GM18868 (cell line): ENCODE data around the gene DAPK2.
A peak's percentile ranks its signal among the peaks of the same experiment; 100 is the strongest.
"Not testable (repeated sequence)": the region's sequence is repeated elsewhere in the genome, so short reads cannot be mapped to it uniquely, and the experiment has no call there.

Experiments used
- ATAC-seq: cut with Tn5 transposase; IDR thresholded peaks from one replicate; pipeline ENCODE4 v1.9.1; 2021; ENCODE audit warnings: mild to moderate bottlenecking, moderate library complexity; ENCODE audit not compliant: unreplicated experiment

Gene DAPK2

DNA sequence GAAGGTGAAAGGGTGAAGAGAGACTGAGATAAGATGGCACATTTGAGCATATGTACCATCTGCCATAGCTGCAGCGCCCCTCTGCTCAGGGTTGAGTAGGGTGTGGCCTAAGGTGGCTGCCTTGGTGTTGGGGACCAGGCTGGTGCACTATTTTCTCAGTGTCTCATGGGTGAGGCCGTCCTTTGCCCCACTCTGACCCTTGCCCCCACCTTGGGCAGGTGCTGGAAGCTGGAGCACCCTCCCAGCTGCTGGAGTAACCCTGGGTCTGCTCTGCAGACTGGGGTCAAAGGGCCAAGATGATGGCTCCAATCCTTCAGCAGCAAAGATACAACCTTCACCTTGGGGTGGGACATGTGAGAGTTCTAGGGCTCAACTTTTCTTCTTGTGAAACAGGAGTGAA, 69.2 kb downstream of the DAPK2 start:
- ATAC-seq: no peak

DNA sequence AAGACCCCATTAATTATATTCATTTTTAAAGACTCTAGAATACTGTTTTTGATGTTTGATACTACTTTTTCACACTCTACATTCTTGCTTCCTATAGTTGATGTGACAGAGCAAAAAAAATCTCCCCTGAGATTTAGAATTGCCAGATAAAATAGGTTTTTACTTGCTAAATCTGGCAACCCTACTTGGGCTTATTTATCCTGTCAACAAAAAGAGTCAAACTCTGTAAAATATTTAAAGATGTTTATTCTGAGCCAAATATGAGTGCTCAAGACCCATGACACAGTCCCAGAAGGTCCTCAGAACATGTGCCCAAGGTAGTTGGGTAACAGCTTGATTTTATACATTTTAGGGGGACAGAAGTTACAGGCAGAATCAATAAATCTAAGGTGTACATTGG, 72.3 kb downstream of the DAPK2 start:
- ATAC-seq: no peak

DNA sequence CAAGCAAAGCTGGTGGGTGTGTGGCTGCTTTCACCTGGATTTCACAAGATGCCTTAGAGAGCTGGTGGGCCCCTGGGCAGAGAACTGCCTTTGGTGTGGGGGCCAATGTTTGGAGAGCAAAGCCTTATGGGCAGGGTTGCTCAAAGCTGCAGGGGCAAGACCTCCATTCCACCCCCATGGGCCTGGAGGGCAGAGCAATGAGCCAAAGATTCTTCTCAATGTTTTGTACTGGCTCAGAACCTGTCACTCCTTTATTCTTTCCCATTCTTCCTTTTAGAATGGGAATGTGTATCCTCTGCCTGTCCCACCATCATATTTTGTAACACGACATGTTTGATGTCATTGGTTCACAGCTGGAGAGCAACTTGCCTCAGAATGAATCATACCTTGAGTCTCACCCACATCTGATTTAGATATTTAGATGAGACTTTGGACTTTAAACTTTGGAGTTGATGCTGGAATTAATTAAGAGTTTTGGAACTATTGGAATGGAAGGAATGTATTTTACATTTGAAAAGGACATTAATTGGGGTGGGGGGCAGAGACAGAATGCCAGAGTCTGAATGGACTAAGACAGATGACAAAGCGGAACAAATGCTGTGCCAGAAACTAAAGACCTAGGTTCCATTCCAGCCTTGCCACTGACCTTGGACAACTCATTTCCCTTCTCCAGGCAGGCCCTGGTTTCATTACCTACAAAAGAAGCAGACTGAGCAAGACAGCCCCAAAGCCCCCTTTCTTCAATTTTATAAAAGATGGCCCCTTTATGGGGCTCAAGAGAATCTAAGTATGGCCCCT, 72.9 kb downstream of the DAPK2 start:
- ATAC-seq: no peak

DNA sequence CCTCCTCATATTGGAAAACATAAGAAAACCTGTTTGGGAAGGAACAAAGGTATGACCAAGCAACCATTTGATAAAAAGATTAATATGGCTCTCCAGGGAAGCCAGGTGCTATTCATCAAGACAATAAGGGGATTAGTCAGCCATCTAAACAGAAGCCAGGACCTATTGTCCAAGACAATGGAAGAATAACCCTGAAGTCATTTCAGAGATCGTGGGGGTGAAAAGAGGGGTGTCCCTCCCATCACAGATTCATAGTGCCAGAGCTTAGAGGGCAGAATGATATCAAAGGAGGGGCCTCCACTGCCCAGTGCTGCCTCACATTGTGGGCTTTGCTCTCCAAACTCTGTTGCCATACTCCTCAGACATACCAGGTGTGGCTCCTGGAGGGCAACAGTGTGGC, 73.5 kb downstream of the DAPK2 start:
- ATAC-seq: no peak

DNA sequence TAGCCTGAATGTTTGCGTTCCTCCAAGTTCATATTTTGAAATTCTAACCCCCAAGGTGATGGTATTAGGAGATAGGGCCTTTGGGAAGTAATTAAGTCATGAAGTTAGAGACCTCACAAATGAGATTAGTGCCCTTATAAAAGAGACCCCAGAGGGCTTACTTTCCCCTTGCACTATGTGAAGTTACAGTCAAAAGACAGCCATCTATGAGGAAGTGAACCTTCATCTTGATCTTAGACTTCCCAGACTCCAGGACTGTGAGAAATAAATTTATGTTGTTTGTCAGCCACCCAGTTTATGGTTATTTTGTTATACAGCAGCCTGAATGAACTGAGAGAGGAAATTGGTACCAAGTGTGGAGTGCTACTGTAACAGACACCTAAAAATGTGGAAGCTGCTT, 74.4 kb downstream of the DAPK2 start:
- no peak for ATAC-seq

DNA sequence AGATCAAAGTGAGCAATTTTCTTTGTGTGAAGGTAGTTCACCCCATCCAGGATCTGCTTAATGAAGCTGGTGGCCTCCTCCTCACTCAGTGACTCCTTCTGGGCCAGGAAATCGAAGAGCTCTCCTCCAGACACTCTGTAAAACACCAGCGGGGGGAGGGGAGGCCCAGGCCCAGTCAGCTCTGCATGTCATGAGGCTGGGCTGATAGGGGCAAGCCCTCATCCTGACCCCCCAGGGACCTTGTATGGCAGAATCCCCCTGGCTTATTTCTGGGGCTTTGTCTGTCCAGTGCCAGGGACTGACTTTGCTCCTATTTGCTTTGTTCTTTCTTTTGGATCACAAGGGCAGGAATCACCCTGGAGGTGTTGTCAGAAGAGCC, 74.9 kb downstream of the DAPK2 start:
- ATAC-seq: peak; percentile 32

DNA sequence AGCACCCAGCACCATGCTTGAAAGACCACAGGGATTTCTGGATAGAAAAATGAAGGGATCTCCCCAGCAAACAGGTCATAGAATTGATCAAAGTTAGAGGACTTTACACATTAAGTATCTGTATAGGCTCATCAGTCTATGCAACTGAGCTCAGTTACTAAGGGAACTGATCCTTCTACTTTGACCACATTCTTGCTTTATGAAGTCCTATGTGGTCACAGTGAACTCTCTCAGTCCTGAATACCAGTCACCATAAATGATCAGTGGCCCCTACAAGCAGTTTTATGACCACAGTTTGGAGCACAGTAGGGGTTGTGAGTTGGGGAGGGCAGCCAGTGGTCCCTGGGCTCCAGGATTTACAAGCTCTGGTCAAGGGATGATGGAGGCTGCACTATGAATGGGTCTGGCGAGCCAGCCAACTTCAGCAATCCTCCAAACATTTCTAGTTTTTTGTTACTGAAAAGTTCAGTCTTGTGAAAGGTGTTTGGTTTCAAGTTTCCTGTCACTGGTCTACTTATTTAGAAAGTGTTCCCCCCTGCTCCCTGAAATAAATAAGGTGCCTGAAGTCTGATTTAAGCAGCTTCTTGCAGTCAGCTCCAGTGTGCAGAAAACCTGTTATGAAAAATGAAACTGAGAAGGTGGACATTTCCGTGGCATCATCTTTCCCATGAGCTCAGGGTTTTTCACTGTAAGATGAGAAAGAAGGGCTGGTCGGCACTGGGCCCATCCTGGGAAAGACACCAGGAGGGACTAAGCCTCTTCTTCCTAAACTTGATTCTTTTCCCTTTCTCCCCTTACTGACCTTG, 75.5 kb downstream of the DAPK2 start:
- peak; percentile 92 for ATAC-seq

DNA sequence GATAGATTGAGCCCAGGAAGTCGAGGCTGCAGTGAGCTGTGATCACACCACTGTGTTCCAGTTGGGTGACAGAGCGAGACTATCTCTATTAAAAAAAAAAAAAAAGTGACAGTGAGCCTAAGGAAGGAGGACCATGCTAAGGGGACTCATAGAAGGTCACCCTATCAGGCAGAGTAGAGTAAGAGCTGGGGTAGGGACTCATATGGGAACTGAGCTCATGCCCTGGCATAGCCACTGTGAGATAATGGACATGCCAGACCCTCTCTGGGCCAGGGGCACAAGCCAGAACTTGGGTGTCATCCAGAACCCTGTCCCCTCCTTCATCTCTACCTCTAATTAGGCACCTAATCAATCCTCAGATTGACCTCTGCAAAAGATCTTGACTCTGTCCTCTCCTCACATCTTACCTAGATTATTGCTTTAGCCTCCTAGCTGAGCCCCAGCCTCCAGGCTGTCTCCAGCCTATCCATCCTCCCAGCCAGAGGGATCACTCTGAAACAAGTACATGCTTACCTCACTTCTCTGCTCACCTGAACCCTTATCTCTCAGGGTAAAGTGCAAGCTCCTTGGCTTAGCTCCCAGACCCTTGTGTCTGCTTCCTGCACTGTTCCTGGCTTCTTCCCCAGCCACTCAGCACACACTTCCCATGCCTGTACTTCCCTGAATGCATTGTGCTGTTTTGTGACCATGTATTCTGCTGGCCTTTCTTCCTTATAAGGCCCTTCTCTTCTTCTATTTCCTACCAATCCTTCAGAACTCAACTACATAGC, 76.4 kb downstream of the DAPK2 start:
- no peak for ATAC-seq

DNA sequence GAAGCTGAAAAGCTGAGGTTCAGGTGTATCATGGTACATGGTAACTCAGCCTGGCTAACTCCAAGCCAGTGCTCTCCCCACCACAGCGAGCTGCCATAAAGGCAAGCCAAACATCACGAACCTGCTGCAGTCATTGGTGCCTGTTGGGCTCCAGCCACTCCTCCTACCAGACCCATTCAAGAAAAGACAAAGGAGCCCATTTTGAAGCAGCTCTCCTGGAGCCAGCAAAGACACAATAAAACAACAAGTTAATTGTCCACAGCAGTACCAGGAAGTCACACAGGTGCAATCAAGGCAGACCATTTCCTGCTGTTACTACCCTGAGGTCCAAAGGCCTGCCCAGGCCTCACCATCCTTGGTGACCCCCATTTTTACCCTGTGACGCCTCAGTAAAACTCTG, 77.6 kb downstream of the DAPK2 start:
- no peak for ATAC-seq

DNA sequence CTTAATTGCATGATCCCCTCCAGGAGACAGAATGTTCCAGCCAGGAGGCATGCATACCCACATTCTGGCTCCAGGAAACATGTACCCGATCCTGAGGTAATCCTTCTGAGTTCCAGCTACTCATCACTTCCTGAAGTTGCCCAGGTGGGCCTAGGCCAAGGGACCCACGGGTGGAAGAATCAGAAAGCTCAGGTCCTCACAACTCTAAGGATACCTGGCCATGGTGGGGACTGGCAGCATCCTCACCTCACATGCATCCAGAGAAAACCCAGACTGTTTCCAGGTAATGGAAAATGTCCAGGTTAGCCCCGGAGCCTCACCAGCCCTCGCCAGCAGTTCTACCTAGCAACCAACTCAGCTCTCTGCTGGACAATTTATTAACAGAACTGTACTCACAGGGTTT, 78.2 kb downstream of the DAPK2 start:
- no peak for ATAC-seq

DNA sequence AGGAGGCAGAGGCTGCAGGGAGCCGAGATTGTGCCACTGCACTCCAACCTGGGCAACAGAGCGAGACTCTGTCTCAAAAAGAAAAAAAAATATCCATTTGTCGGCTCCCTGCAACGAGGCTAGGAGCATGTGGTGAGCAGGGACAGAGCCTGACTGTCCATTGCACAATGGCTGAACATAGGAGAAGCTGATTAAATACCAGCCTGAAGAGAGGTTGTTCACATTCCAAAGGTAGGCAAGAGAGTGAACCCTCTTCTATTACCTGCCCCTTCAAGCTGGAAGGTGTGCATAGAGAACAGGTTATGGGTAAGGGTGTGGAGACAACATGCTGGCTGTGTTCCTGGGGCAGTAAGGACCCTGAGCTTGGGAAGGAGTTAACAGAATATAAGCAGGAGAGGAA, 78.7 kb downstream of the DAPK2 start:
- ATAC-seq: no peak

DNA sequence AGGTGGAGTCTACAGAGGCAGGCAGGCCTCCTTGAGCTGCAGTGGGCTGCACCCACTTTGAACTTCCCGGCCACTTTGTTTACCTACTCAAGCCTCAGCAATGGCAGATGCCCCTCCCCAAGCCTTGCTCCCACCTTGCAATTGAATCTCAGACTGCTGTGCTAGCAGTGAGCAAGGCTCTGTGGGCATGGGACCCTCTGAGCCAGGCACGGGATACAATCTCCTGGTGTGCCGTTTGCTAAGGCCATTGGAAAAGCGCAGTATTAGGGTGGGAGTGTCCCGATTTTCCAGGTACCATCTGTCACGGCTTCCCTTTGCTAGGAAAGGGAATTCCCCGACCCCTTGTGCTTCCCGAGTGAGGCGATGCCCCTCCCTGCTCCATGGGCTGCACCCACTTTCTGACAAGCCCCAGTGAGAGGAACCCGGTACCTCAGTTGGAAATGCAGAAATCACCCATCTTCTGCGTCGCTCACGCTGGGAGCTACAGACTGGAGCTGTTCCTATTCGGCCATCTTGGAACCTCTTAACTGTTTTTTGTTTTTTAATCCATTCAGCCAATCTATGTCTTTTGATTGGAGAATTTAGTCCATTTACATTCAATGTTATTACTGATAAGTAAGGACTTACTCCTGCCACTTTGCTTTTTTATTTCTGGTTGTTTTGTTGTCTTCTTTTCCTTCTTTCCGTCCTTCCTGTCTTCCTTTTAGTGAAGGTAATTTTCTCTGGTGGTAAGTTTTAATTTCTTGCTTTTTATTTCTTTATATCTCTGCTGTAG, 83.2 kb downstream of the DAPK2 start:
- not testable (repeated sequence) for ATAC-seq

DNA sequence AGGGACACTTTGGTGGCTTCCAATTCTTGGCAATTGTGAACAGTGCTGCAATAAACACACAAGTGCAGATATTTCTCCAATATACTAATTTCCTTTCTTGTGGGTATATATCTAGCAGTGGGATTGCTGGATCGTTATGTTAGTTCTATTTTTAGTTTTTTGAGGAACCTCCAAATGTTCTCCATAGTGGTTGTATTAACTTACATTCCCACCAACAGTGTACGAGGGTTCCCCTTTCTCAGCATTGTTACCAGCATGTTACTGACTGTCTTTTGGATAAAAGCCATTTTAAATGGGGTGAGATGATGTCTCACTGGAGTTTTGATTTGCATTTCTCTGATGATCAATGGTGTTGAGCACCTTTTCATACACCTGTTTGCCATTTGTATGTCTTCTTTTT, 92.8 kb downstream of the DAPK2 start:
- ATAC-seq: no peak

DNA sequence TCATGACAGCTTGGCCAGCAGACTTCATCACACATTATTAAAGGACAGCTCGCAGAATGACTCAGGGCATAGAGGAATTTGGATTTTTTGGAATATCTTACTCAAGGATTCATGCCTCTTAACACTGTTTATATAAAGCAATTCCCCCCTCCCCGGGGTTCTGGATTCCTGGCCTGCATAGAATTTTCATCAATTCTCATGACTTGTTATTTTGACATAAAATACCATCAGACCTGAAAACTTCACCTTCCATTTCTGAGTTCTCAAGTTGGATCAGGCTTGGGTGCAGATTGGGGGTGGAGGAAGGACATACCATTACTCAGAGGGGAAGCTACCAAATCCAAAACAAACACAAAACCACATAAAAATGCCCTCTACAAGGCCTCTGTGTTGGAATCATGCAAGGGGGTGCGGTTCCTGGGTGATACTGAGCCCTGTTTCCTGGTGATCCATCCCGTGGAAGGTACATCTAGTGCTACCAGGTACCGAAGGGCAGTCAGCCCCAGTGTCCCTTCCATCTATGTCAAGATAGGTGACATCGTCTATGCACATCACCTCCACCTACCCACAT, 95.3 kb downstream of the DAPK2 start:
- no peak for ATAC-seq

DNA sequence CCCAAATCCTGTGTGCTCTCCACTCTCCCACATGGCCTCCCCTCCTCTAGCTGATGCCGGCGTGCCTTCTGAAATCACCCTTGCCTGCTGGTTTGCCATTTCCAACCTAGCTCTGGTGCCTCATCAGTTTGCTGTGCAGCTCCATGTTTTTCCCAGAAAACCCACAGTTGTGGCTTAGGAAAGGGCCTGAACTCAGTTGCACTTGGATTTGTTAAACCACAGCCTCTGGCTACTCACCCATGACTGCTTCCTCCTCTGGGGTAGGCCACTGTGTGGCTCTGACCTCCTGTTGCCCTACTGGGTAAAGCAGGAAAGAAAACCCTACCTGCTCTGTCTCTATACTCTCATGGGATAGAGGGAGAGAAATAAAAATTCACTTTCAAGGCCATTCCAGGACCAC, 97.3 kb downstream of the DAPK2 start:
- ATAC-seq: no peak

DNA sequence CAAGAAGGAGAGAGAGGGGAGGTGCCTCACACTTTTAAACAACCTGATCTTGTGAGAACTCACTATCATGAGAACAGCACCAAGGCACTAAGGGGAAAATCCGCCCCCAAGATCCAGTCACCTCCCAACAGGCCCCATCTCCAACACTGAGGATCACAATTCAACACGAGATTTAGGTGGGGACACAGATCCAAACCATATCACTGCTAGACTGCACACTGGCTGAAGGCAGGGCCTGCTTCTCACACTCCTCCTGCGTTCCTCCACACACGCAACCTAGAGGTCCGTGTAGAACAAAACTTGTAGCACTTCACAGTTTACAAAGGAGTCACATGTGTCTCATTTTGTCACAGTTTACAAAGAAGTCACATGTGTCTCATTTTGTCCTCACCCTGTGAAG, 97.8 kb downstream of the DAPK2 start:
- ATAC-seq: no peak

DNA sequence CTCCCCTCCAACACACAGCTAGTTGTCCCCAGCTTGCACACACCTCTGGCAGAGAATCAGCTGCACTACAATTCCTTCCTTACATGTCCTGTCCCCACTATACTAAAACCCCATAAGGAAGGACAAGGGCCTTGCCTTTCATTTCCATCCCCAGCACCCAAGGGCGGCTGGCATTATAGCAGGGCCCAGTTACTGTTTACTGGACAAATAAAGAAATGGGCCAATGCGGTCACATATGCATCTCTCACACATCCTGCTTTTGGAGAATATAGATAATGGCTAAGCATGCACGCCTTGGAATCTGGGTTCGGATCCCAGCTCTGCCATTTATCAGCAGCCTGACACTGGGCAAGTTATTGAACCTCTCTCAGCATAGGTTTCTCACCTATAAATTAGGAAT, 99.1 kb downstream of the DAPK2 start:
- no peak for ATAC-seq

DNA sequence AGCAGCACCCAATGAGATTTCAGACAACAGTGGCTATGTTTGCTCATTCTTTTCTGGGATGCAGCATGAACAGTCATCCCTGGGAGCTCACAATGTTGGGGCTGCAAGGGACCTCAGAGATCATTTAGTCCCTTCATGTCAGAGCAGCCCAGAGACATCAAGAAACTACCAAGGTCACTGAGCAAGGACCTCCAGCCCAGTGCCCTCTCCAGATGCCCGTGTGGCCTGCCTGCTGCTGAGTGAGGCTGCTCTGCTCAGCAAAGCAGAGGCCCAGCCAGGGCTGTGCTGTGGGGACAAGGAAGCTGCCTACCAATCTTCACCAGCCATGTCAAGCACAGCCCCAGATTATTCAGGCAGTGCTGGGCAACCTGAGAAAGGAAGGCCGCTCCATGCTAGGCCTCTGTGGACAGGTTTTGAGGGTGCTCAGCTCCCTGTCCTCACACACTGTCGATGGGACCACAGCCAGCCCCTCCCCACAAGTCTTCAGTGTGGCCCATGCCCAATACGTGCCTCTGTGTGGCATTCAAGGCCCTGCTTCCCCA, 99.7 kb downstream of the DAPK2 start:
- ATAC-seq: no peak

DNA sequence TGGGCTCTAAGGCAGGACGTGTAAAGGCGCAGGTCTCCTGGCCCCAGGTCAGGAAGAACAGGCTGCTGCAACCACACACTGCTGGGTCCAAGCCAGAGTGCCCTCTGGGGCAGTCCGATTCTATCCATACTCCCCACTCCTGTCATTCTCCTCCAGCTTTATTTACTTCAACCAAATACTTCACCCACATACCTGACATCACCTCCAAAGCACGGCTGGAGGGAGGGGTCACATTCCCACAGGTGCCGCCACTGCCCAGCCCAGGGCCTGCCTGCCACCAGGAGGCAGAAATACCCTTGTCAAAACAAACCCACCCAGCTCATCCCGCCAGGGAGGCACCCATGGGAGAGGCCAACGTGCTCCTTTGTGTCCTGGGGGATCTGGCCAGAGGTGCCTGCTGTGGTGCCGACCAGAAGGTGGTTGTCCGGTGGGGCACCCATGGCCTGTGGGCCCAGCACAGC, 100.4 kb downstream of the DAPK2 start:
- no peak for ATAC-seq
